Stimulated activated CD4-positive, alpha-beta T cell treated with anti-CD3 and anti-CD28 coated beads, Interleukin-15, amount 100 ng/mL, for 48 hours (primary cell): ENCODE measurements around the gene REG3G.
"Not testable (repeated sequence)": the region's sequence is repeated elsewhere in the genome, so short reads cannot be mapped to it uniquely, and the experiment has no call there.

Source experiments
- DNase-seq, 2 donors: peaks; one replicate each; pipeline ENCODE4 v3.0.0-alpha.2; 2020; ENCODE audit warnings: low read depth in 2 of 2

Gene REG3G

GRCh38 chr2:79016342-79016741 is 9.2 kb upstream of the REG3G start:
- DNase-seq, result no peak

- DNase-seq, result no peak
Observed at GRCh38 chr2:79026061-79026460, 559 bp downstream of the REG3G start.

DNA sequence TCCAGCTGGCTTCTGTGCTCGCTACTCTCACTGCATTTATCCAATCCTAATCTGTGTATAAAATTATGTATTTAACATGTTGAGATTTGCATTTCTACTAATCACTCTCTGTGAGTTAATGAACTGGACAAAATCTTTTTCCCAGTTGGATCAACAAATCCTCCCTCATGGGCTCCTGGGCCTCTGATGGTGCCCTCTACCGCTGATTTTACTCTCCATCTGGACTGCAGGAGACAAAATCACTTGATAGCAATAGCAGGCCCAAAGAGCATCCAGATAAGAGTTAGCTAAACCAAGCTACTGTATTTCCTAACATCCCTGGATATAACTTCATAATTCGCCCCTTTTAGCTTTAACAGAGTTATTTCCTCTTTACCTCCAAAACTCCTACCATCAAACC is 14.4 kb downstream of the REG3G start:
- DNase-seq, result no peak

DNA sequence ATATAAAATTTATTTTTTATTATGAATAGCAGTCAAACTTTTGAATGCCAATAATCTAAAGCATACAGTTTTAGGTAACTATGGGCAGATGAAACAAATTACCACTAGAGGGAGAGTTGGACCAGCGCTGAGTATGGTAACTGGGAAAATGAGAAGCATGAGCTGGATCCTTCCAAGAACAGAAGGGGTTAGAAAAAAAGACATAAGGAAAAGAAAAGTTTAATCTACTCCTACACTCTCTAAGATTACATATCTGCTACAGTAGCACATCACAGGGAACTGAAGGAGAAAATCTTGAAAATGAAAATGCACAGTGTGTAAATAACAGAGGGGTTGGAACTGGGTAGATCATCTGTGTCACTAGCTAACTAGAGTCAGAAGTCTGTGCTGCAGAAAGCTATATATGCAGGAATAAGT is 15.5 kb downstream of the REG3G start:
- DNase-seq, result no peak

DNA sequence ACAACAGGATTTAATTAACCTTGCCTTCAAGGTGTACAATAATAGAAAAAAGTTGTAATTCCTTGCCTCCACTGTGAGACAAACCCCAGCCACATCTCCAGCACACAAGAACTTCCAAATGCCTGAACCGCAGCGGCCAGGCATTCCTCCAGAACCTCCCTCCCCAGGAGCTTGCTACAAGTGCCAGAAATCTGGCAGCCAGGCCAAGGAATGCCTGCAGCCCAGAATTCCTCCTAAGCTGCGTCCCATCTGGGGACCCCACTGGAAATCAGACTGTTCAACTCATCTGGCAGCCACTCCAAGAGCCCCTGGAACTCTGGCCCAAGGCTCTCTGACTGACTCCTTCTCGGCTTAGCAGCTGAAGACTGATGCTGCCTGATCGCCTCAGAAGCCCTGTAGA is 28.0 kb downstream of the REG3G start:
- not testable (repeated sequence) for DNase-seq

DNA sequence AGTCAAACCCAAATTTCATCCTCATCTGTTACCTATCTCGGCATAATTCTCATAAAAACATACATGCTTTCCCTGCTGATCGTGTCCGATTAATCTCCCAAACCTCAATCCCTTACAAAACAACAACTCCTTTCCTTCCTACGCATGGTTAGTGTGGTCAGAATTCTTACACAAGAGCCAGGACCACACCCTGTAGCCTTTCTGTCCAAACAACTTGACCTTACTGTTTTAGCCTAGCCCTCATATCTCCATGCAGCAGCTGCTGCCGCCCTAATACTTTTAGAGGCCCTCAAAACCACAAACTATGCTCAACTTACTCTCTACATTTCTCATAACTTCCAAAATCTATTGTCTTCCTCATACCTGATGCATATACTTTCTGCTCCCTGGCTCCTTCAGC is 29.3 kb downstream of the REG3G start:
- not testable (repeated sequence) for DNase-seq

GRCh38 chr2:79065201-79065600 is 39.7 kb downstream of the REG3G start:
- no peak for DNase-seq

DNA sequence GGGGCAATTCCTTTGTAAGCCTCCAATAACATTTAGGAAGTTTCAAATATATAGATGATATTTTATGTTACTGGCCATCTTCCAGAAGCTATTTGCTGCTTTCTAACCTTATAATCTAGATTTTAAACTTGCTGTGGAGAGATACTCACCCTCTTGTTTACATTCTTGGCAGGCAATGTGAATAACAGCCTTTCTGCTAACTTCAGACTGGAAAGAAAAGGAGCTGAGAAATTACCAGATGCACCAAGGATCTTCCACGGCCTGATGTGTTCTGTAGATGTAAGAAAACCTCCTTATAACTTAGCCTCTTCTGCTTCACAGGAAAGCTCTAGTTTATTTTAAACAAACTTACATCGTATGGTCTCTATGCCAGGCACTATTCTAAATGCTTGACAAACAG is 45.6 kb downstream of the REG3G start:
- no peak for DNase-seq
